Ishikawa (cell line): ENCODE data around the gene PCMTD2.

Experiments
- CEBPB ChIP-seq: IDR thresholded peaks from 2 replicates; pipeline ENCODE4 v1.6.1; 2012
- CREB1 ChIP-seq: IDR thresholded peaks from 2 replicates; pipeline ENCODE4 v1.6.1; 2012; ENCODE audit warnings: low read depth
- EGR1 ChIP-seq: IDR thresholded peaks from 2 replicates; pipeline ENCODE4 v1.6.1; 2012
- EP300 ChIP-seq: IDR thresholded peaks from 2 replicates; pipeline ENCODE4 v1.6.1; 2012; ENCODE audit warnings: borderline replicate concordance
- FOXM1 ChIP-seq: IDR thresholded peaks from 2 replicates; pipeline ENCODE4 v1.6.1; 2012; ENCODE audit warnings: low read depth, borderline replicate concordance
- NFIC ChIP-seq: IDR thresholded peaks from 2 replicates; pipeline ENCODE4 v1.6.1; 2012
- RAD21 ChIP-seq: IDR thresholded peaks from 2 replicates; pipeline ENCODE4 v1.6.1; 2012; ENCODE audit warnings: low read depth
- TAF1 ChIP-seq: IDR thresholded peaks from 2 replicates; pipeline ENCODE4 v1.6.1; 2012; ENCODE audit warnings: low read depth, mild to moderate bottlenecking
- TCF12 ChIP-seq: IDR thresholded peaks from 2 replicates; pipeline ENCODE4 v1.6.1; 2012; ENCODE audit warnings: low read depth
- TEAD4 ChIP-seq: IDR thresholded peaks from 2 replicates; pipeline ENCODE4 v1.6.1; 2012
- YY1 ChIP-seq: IDR thresholded peaks from 2 replicates; pipeline ENCODE4 v1.6.1; 2012; ENCODE audit warnings: low read depth
- ZBTB7A ChIP-seq: IDR thresholded peaks from 2 replicates; pipeline ENCODE4 v1.6.1; 2012; ENCODE audit warnings: low read depth
- TF ChIP-seq, protein P1 (sequence below): IDR thresholded peaks from 2 replicates; pipeline ENCODE4 v1.6.1; 2012; ENCODE audit warnings: low read depth, mild to moderate bottlenecking
- TF ChIP-seq, protein P2 (sequence below): IDR thresholded peaks from 2 replicates; pipeline ENCODE4 v1.6.1; 2012
- TF ChIP-seq, protein P3 (sequence below): IDR thresholded peaks from 2 replicates; pipeline ENCODE4 v1.6.1; 2012

The PCMTD2 gene

DNA sequence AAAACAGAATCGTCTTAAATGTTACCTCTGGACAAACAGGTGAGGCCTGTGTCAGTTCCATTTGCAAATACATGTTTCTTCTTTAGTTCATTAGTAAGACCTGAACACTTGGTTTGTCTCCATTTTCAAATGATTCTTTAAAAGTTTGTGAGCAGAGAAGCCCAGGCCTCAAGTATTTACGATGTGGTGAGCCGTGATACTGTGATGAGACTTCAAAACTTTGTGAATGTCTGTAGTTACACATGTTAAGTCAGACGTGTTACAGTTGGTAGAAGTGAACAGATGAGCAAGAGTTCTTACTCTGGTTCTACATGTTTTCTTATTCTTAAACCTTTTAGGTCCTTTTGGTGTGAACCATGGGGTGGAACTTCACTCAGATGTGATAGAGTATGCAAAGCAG, 8.5 kb downstream of the PCMTD2 start:
- TF ChIP-seq, protein P1, sequence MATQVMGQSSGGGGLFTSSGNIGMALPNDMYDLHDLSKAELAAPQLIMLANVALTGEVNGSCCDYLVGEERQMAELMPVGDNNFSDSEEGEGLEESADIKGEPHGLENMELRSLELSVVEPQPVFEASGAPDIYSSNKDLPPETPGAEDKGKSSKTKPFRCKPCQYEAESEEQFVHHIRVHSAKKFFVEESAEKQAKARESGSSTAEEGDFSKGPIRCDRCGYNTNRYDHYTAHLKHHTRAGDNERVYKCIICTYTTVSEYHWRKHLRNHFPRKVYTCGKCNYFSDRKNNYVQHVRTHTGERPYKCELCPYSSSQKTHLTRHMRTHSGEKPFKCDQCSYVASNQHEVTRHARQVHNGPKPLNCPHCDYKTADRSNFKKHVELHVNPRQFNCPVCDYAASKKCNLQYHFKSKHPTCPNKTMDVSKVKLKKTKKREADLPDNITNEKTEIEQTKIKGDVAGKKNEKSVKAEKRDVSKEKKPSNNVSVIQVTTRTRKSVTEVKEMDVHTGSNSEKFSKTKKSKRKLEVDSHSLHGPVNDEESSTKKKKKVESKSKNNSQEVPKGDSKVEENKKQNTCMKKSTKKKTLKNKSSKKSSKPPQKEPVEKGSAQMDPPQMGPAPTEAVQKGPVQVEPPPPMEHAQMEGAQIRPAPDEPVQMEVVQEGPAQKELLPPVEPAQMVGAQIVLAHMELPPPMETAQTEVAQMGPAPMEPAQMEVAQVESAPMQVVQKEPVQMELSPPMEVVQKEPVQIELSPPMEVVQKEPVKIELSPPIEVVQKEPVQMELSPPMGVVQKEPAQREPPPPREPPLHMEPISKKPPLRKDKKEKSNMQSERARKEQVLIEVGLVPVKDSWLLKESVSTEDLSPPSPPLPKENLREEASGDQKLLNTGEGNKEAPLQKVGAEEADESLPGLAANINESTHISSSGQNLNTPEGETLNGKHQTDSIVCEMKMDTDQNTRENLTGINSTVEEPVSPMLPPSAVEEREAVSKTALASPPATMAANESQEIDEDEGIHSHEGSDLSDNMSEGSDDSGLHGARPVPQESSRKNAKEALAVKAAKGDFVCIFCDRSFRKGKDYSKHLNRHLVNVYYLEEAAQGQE, result no peak
- TF ChIP-seq EP300 (no peak), NFIC (no peak), TEAD4 (no peak), FOXM1 (no peak), CEBPB (no peak), TAF1 (no peak)
- TF ChIP-seq, protein P2, sequence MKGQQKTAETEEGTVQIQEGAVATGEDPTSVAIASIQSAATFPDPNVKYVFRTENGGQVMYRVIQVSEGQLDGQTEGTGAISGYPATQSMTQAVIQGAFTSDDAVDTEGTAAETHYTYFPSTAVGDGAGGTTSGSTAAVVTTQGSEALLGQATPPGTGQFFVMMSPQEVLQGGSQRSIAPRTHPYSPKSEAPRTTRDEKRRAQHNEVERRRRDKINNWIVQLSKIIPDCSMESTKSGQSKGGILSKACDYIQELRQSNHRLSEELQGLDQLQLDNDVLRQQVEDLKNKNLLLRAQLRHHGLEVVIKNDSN, result no peak
- TF ChIP-seq, protein P3, sequence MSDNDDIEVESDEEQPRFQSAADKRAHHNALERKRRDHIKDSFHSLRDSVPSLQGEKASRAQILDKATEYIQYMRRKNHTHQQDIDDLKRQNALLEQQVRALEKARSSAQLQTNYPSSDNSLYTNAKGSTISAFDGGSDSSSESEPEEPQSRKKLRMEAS, result no peak

DNA sequence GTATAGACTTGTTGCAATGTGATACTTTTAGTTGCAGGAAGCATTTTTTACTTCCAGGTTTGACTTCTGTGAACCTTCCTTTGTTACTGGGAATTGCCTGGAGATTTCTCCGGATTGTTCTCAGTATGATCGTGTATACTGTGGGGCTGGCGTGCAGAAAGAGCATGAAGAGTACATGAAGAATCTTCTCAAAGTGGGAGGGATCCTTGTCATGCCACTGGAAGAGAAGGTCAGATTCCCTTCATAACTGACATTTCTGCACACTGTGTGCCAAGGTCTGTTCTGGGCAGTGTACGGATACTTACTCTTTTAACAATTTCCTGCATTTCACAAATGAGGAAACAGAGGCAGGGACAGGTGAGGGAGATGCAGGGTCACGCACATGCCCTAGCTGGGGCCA, 9.7 kb downstream of the PCMTD2 start:
- TF ChIP-seq CREB1 (no peak), FOXM1 (no peak)
- TF ChIP-seq, protein P2, result no peak

DNA sequence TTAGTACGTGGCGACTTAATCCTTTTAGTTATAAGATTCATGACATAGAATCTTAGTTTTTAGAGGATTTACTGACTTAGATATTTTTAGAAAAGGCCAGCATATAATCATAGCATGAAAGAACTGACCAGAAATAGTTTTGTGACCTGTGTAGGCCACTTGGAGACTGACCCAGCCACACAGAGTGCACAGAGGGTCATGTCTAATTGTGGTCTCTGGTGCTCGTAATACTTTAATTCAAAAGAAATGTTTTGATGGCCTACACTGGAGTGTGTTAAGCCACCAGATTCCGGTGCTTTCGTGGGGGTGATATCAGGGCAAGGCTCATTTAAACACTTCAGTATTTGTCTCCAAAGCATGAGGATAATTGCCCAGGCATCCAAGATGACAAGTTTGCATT, 11.4 kb downstream of the PCMTD2 start:
- no peak for TF ChIP-seq ZBTB7A
- no peak for TF ChIP-seq NFIC
- TF ChIP-seq TAF1, result no peak
- no peak for TF ChIP-seq RAD21
- TF ChIP-seq FOXM1, result no peak
- TF ChIP-seq, protein P3, result no peak
- TF ChIP-seq EGR1, result no peak
- TF ChIP-seq TEAD4, result no peak
- no peak for TF ChIP-seq CEBPB
- TF ChIP-seq, protein P2, result no peak
- TF ChIP-seq EP300, result no peak
- TF ChIP-seq TCF12, result no peak
- TF ChIP-seq, protein P1, result no peak
- no peak for TF ChIP-seq CREB1
- TF ChIP-seq YY1, result no peak

DNA sequence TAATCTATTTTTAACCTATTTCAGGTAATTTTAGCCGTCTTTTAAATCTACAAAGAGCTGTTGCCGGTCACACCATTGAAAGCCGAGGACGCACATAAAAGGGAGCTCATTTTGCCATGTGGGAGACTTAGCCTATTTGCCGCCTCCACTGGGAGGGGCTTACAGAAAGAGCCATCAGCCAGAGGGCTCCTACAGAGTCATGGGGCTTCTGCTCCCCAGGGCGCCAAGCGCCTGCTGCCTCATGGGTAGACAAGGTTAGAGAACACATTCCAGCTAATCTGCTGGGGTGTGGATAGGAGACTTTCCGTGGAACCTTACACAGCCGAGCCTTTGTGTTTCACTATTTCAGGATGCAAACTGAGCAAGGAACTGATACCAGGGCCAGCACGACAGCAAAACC, 12.6 kb downstream of the PCMTD2 start:
- TF ChIP-seq ZBTB7A, result no peak

DNA sequence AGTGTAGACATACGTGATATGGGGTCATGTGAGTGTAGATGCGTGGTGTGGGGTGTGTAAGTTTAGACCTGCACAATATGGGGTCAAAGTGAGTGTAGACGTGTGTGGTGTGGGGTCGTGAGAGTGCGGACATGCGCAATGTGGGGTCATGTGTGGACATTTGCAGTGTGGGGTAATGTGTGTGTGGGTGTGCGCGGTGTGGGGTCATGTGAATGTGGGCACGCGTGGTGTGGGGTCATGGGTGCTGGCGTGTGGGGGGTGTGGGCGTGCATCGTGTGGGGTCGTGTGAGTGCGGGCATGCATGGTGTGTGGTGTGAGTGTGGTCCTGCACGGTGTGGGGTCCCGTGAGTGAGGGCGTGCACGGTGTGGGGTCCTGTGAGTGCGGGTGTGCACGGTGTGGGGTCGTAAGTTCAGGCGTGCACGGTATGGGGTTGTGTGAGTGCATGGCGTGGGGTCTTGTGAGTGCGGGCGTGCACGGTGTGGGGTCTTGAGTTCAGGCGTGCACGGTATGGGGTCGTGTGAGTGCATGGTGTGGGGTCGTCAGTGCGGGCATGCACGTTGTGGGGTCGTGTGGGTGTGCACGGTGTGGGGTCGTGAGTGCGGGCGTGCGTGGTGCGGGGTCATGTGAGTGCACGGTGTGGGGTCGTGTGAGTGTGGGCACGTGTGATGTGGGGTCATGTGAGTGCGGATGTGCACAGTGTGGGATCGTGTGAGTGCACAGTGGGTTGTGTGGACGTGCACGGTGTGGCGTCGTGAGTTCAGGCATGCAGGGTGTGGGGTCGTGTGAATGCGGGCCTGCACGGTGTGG, 14.3 kb downstream of the PCMTD2 start:
- TF ChIP-seq, protein P2, result no peak
- TF ChIP-seq FOXM1 (no peak), CREB1 (no peak), TAF1 (no peak), CEBPB (no peak), ZBTB7A (no peak), YY1 (no peak), TEAD4 (no peak), RAD21 (no peak), EGR1 (no peak), EP300 (no peak), NFIC (no peak), TCF12 (no peak)
- TF ChIP-seq, protein P3, result no peak
- TF ChIP-seq, protein P1, result no peak
